AG09309 (cell line): ENCODE results near the gene KAZN.

Experiments used
- DNase-seq: peaks from one replicate; pipeline ENCODE4 v3.0.0-alpha.2; 2010; ENCODE audit warnings: low read depth
- H3K4me3 ChIP-seq: 2 replicates; pipeline ENCODE4 v1.5.1; 2011; ENCODE audit warnings: mild to moderate bottlenecking, low read depth, low read length, moderate library complexity; ENCODE audit not compliant: control insufficient read depth
- TF ChIP-seq, protein P1 (sequence below): IDR thresholded peaks from 2 replicates; pipeline ENCODE4 v1.5.1; 2011; ENCODE audit warnings: mild to moderate bottlenecking, low read depth, low read length, inconsistent platforms; ENCODE audit not compliant: insufficient read depth, control insufficient read depth; ENCODE audit errors: missing control alignments

Gene KAZN

DNA sequence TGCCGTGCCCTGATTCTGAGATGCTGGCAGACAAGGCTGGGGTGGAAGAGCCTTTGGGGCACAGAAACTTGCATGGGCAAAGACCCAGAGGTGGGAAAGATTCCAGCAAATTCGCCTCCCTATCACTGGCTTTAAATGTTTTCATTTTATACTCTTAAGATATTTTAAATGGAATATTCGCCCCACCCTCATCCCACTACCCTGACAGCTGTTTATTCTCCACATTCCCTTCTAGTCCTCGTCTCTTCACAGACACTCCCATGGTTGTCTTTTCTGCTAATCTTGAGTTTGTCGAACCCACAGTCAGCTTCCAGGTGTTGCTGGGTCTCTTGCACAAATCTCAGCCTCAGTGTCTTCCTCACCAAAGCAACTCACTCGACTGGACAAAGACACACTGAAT, 245.0 kb downstream of the KAZN start:
- no peak overlapping the region for H3K4me3 ChIP-seq
- TF ChIP-seq, protein P1, sequence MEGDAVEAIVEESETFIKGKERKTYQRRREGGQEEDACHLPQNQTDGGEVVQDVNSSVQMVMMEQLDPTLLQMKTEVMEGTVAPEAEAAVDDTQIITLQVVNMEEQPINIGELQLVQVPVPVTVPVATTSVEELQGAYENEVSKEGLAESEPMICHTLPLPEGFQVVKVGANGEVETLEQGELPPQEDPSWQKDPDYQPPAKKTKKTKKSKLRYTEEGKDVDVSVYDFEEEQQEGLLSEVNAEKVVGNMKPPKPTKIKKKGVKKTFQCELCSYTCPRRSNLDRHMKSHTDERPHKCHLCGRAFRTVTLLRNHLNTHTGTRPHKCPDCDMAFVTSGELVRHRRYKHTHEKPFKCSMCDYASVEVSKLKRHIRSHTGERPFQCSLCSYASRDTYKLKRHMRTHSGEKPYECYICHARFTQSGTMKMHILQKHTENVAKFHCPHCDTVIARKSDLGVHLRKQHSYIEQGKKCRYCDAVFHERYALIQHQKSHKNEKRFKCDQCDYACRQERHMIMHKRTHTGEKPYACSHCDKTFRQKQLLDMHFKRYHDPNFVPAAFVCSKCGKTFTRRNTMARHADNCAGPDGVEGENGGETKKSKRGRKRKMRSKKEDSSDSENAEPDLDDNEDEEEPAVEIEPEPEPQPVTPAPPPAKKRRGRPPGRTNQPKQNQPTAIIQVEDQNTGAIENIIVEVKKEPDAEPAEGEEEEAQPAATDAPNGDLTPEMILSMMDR: no peak
- DNase-seq: no peak

DNA sequence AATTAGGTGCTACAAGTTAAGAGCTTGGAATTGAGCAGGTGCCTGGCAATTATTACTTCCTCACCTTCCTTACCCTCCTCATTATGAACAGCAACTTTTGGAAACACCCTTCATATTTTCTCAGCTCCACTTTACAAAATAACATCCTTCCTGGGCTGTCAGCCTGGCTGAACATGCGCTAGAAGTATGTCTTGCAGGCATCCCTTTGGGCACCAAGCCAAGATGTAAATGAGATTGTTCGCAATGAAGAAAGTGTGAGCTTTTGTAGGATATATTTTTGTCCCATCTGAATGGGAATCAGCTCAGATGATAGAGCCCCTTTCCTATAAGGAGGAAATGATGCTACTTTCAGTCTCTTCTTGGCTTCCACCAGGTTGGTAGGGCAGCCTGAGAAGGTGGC, 245.9 kb downstream of the KAZN start:
- H3K4me3 ChIP-seq: no peak overlapping the region
- TF ChIP-seq, protein P1: no peak
- no peak for DNase-seq

DNA sequence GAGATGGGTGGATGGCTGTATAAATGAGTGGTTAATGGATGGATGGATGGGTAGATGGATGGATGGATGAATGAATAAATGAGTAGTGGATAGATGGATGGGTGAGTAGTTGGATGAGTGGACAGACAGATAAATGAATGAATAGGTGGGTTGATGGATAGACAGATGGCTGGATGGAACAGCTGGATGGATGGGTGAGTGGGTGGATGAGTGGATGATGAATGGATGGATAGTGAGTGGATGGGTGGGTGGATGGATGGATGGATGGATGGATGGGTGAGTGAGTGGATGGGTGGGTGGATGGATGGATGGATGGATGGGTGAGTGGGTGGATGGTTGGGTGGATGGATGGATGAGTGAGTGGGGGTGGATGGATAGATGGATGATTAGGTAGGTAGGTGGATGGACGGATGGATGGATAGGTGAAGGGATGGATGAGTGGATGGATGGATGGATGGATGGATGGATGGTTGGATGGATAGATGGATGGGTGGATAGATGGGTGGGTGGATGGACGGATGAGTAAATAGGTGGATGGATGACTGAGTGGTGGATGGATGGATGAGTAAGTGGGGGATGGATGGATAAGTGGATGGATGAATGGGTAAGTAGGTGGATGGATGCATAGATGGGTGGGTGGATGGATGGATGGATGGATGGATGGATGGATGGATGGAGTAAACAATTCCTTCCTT, 246.6 kb downstream of the KAZN start:
- no peak overlapping the region for H3K4me3 ChIP-seq
- DNase-seq: no peak
- TF ChIP-seq, protein P1: no peak

DNA sequence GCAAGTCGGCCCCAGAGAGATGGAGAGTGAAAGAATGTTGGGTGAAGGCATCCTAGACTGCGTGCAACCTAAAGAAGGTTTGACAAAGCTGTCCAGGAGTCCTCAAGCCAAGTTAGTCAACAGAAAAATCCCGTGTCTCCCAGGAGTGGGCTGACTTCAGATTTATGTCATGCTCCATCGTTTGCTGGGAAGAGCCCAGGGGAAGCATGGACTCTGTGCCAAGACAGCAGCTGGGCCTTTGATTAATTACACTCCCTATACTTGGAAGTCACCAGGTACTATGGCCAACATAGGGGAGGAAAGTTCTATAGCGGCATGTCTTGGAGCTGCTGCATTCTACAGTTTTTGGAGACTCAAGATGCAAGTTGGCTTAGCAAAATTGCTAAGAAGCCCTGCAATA, 247.4 kb downstream of the KAZN start:
- TF ChIP-seq, protein P1: no peak
- H3K4me3 ChIP-seq: no peak overlapping the region
- DNase-seq: no peak

DNA sequence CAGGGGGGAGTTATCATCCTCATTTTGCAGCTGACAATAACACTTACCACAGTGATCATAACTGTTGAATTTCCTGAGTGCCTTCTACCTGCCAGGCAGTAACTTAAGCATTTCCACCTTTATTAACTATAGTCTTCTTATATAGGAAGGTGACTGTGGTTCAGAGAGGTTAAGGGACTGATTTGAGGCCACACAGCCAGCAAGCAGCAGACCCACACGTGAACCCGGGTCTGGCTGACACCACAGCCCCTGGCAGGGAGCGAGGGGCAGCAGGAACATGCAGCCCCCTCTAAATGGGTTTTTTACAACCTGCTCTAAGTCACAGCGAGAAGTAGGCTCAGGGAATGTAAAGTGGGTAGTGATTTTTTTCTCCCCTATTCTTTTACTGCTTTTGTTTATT, 248.2 kb downstream of the KAZN start:
- DNase-seq: no peak
- no peak overlapping the region for H3K4me3 ChIP-seq
- TF ChIP-seq, protein P1: no peak

DNA sequence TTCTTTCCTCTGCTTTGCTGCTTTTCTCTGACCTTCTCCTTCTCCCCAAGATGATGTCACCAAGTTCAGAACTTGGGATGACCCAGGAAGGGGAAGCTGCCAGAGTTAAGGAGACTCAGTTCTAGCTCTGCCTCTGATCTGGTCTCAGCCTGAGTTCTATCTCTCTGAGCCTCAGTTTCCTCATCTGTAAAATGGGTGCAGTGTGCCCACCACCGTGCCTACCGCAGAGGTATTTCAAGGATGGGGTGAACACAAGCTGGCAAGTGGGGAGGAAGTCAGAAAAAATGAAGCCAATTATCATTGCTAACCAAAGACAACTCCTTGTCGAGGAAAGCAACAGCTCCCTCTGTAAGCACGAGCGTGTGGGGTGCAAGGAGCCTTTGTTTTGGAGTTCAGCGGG, 249.7 kb downstream of the KAZN start:
- no peak overlapping the region for H3K4me3 ChIP-seq
- DNase-seq: no peak
- TF ChIP-seq, protein P1: no peak

DNA sequence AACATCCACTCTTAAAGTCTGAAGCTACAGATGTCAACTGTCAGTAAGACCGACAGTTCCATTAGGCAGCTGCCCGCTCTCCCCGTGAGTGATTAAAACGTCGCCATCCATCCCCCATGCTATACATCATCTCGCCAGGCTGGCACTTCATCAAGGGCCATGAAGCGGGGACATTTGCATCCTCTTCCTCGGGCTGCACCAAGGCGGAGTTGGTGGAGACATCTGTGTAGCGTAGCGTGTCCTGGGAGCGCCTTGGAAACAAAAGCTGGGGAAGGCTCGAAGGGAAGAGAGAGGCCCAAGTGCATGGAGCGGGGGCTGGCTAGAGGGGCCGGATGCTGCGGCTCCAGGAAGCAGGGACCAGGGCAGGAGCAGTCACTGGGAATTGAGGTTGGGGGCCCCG, 250.1 kb downstream of the KAZN start:
- H3K4me3 ChIP-seq: no peak overlapping the region
- TF ChIP-seq, protein P1: no peak
- DNase-seq: no peak
